BJ (cell line): ENCODE results near the gene SNX3. TPM values are rescaled to one million over a fixed set of nuclear protein-coding genes. Genes with fewer than 3 reads are reported as not detected.
"Not testable (repeated sequence)": the region's sequence is repeated elsewhere in the genome, so short reads cannot be mapped to it uniquely, and the experiment has no call there.

Experiments used
- CTCF ChIA-PET: fragments of 350-600 bp; formaldehyde crosslinking; extraction: SDS; loops from one replicate; lab custom pipeline; 2021; ENCODE audit warnings: antibody characterized with exemption, inconsistent platforms; lab: Yijun Ruan, JAX
- POLR2A ChIA-PET: fragments of 300-600 bp; sonication (Branson Sonifier 250); formaldehyde crosslinking; extraction: SDS; loops from one replicate; lab custom pipeline; 2021; ENCODE audit warnings: antibody characterized with exemption; lab: Charles Lee
- DNase-seq: peaks from one replicate; pipeline ENCODE4 v3.0.0-alpha.2; 2011; ENCODE audit warnings: low read depth
- H3K27me3 ChIP-seq: 2 replicates; pipeline ENCODE4 v1.6.0; 2011; ENCODE audit warnings: low read length; ENCODE audit not compliant: control insufficient read depth, insufficient read depth
- H3K36me3 ChIP-seq: 2 replicates; pipeline ENCODE4 v1.5.1; 2011; ENCODE audit warnings: low read length; ENCODE audit not compliant: control insufficient read depth, insufficient read depth
- H3K4me3 ChIP-seq: 2 replicates; pipeline ENCODE4 v1.5.1; 2011; ENCODE audit warnings: low read depth, mild to moderate bottlenecking, control low read depth, low read length
- CTCF ChIP-seq: IDR thresholded peaks from 2 replicates; pipeline ENCODE4 v1.5.1; 2011; ENCODE audit warnings: low read depth, mild to moderate bottlenecking, control low read depth, inconsistent platforms, low read length, moderate library complexity; ENCODE audit not compliant: insufficient read depth
- polyA plus RNA-seq: library from polyadenylated mRNA; depleted of rRNA; stranded (reverse); fragments of >200 nt; gene quantifications from 2 replicates; pipeline ENCODE4 v1.2.3, GENCODE V29; 2011

SNX3 gene
- polyA plus RNA-seq, 1 experiment, result 113 TPM

DNA sequence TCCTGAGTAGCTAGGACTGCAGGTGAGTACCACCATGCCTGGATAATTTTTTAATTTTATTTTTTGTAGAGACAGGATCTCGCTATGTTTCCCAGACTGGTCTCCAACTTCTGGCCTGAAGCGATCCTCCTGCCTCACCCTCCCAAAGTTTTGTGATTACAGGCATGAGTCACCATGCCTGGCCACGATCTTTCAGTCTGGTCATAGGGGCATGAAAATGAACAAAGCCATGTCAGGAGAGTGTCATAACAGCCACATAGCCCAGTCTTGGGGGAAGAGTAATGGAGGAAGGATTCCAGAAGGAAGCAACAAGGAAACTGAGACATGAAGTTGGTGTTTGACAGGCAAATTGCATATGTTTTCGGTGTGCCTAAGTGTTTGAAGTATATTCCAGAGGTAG, 17.0 kb upstream of the SNX3 start:
- no peaks in the 10 kb centered on the region for H3K36me3 ChIP-seq
- ChIA-PET CTCF (no interaction called here), POLR2A (no interaction called here)
- no peak for DNase-seq
- no peak overlapping the region for H3K4me3 ChIP-seq
- no peaks in the 10 kb centered on the region for H3K27me3 ChIP-seq
- TF ChIP-seq CTCF, result no peak

GRCh38 chr6:108277295-108277694, 16.5 kb upstream of the SNX3 start:
- CTCF ChIA-PET, result no interaction called here

GRCh38 chr6:108275976-108276375, 15.1 kb upstream of the SNX3 start:
- TF ChIP-seq CTCF, result no peak
- ChIA-PET CTCF (interaction anchor here (1.2 kb wide), 1 partner anchor 9 kb away, joined by 3 read pairs; no protein-coding TSS in a partner anchor), POLR2A (no interaction called here)
- H3K36me3 ChIP-seq, result no peaks in the 10 kb centered on the region
- H3K4me3 ChIP-seq, result no peak overlapping the region
- no peak for DNase-seq
- no peaks in the 10 kb centered on the region for H3K27me3 ChIP-seq

More at GRCh38 chr6:108277295-108277694, 16.5 kb upstream of the SNX3 start:
- no peaks in the 10 kb centered on the region for H3K27me3 ChIP-seq
- TF ChIP-seq CTCF, result no peak
- no peak for DNase-seq
- no peaks in the 10 kb centered on the region for H3K36me3 ChIP-seq
- no peak overlapping the region for H3K4me3 ChIP-seq
- POLR2A ChIA-PET, result no interaction called here

- ChIA-PET POLR2A (no interaction called here), CTCF (no interaction called here)
- no peak for DNase-seq
- Histone ChIP-seq H3K27me3 (no peaks in the 10 kb centered on the region), H3K36me3 (no peaks in the 10 kb centered on the region), H3K4me3 (no peak overlapping the region)
- no peak for TF ChIP-seq CTCF
These were observed 13.7 kb upstream of the SNX3 start for GRCh38 chr6:108274546-108274945.

- CTCF ChIA-PET, POLR2A ChIA-PET, H3K27me3 ChIP-seq, DNase-seq, H3K4me3 ChIP-seq, H3K36me3 ChIP-seq: not testable (repeated sequence)
These were observed 9.1 kb upstream of the SNX3 start for GRCh38 chr6:108269955-108270354.

DNA sequence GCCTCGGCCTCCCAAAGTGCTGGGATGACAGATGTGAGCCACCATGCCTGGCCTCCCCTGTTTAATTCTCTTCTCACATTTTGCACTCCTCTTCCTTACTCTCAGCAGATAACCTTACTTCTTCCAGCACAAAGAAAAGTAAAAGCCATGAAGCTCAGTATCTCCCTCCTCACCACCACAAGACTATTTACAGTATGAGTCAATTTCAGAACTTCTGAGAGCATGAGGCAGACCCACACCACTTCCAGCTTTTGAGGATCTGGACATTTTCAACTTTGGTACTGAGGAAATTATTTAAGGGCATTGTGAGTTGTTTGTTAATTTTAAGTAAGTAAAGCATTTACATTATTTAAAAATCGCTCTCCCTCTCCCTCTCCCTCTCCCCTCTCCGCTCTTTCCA, 8.0 kb upstream of the SNX3 start:
- Histone ChIP-seq H3K27me3 (no peaks in the 10 kb centered on the region), H3K4me3 (no peak overlapping the region), H3K36me3 (no peaks in the 10 kb centered on the region)
- DNase-seq, result no peak
- TF ChIP-seq CTCF, result no peak
- CTCF ChIA-PET, result no interaction called here
- POLR2A ChIA-PET, result no interaction called here
